Type B pancreatic cell (in vitro differentiated cells): Measurements from ENCODE around the gene MPL. TPM values are rescaled to one million over a fixed set of nuclear protein-coding genes. Genes with fewer than 3 reads are reported as not detected.

Experiments used
- DNase-seq: peaks from one replicate; pipeline ENCODE4 v3.0.0; 2021; ENCODE audit warnings: mixed read lengths; ENCODE audit not compliant: unreplicated experiment; ENCODE audit errors: extremely low spot score
- H3K27ac Mint-ChIP-seq: 2 replicates; pipeline ENCODE4 v1.8.0; 2021; ENCODE audit warnings: mild to moderate bottlenecking, mixed read lengths
- H3K27me3 Mint-ChIP-seq: 2 replicates; pipeline ENCODE4 v1.8.0; 2021; ENCODE audit warnings: mixed read lengths
- H3K36me3 Mint-ChIP-seq: 2 replicates; pipeline ENCODE4 v1.8.0; 2021; ENCODE audit warnings: mixed read lengths
- H3K4me1 Mint-ChIP-seq: one replicate; pipeline ENCODE4 v1.8.0; 2021; ENCODE audit warnings: mixed read lengths; ENCODE audit not compliant: unreplicated experiment
- H3K4me3 Mint-ChIP-seq: 2 replicates; pipeline ENCODE4 v1.8.0; 2021; ENCODE audit warnings: mild to moderate bottlenecking, mixed read lengths
- H3K9me3 Mint-ChIP-seq: 2 replicates; pipeline ENCODE4 v1.8.0; 2021; ENCODE audit warnings: mixed read lengths
- CTCF ChIP-seq: fragments of 200-600 bp; sonication (generic); conservative IDR thresholded peaks from 2 replicates; pipeline ENCODE4 v1.5.0; 2021; ENCODE audit warnings: antibody characterized with exemption, mild to moderate bottlenecking
- long read RNA-seq: library from polyadenylated mRNA; unstranded; transcript quantifications from one replicate; pipeline ENCODE4 v2.0.0, GENCODE V29; 2020
- total RNA-seq: library from RNA; stranded (reverse); gene quantifications from 2 replicates; pipeline ENCODE4 v1.2.1, GENCODE V29; 2021; ENCODE audit warnings: low replicate concordance

The MPL gene
- total RNA-seq: not detected in 2 replicates
- long read RNA-seq: 0 reads

DNA sequence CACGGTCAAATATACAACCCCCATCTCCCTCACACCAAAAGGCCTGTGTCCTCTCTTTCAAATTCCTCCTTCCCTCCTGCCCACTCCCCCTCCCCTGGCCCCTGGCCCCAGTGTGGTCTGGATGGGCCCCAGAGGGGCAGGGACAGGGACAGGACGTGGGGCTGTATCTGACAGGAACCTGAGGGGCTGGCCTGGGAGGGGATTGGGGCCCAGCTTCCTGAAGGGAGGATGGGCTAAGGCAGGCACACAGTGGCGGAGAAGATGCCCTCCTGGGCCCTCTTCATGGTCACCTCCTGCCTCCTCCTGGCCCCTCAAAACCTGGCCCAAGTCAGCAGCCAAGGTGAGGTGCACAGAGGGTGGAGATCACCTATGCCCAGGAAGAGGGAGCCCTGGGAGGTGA, at the start of gene MPL:
TSS of gene MPL (plus strand) at position 231 of the 400 bp plus-strand sequence. CDS start at position 262, 31 bp downstream.
- Mint-ChIP-seq H3K36me3 (no peaks in the 10 kb centered on the region), H3K27me3 (peaks cover 10% of the 10 kb centered on the region), H3K9me3 (no peaks in the 10 kb centered on the region), H3K27ac (no peak within 1 kb of the TSS), H3K4me1 (no peaks in the 10 kb centered on the region), H3K4me3 (no peak within 1 kb of the TSS)
- DNase-seq: no peak
- TF ChIP-seq CTCF: no peak

DNA sequence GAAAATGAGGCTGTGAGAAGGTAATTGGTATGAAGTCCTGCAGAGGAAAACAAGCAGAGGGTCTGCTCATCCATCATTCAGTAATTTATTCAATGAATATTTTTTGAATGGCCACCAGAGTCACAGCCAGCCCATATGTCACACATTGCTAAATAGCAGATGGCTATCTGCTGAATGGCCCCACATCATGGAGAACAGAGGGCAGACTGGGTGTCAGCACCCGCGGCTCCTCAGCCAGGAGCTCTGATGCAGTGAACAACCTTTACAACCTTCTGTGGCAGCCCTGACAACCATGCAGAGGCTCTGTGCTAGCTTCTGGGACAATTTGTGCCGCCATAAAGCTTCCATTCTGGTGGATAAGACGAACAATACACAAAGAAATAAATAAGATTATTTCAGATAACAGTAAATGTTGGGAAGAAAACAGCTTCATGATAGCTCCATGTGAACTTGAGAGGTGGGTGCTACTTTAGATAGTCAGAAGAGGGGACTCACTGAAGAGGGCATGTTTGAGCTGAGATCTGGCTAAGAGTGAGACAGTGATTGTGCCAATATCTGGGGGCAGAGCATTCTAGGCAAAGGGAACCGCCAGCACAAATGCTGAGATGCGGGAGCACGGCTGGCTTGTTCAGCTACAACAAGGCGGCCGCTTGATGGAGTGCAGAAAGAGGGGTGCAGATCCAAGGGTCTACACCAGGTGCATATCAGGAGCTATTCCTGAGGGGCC, 49.4 kb upstream of the MPL start:
- Mint-ChIP-seq H3K4me3 (peak overlapping the region; percentile 3), H3K27ac (no peak overlapping the region), H3K36me3 (no peaks in the 10 kb centered on the region), H3K27me3 (peaks cover 3% of the 10 kb centered on the region), H3K4me1 (peaks cover 12% of the 10 kb centered on the region), H3K9me3 (no peaks in the 10 kb centered on the region)
- TF ChIP-seq CTCF: no peak
- no peak for DNase-seq

- Mint-ChIP-seq H3K4me1 (peaks cover 12% of the 10 kb centered on the region), H3K36me3 (no peaks in the 10 kb centered on the region), H3K4me3 (no peak overlapping the region), H3K9me3 (no peaks in the 10 kb centered on the region), H3K27me3 (peaks cover 3% of the 10 kb centered on the region), H3K27ac (no peak overlapping the region)
- TF ChIP-seq CTCF: no peak
- DNase-seq: no peak
Observed at GRCh38 chr1:43288785-43289706, 48.6 kb upstream of the MPL start.

GRCh38 chr1:43292216-43292615, 45.4 kb upstream of the MPL start:
- H3K4me3 Mint-ChIP-seq: no peak overlapping the region
- H3K27me3 Mint-ChIP-seq: peaks cover 3% of the 10 kb centered on the region
- no peak for DNase-seq
- no peak for TF ChIP-seq CTCF
- H3K9me3 Mint-ChIP-seq: no peaks in the 10 kb centered on the region
- no peaks in the 10 kb centered on the region for H3K36me3 Mint-ChIP-seq
- H3K27ac Mint-ChIP-seq: no peak overlapping the region
- H3K4me1 Mint-ChIP-seq: peaks cover 8% of the 10 kb centered on the region

GRCh38 chr1:43292679-43293078, 44.9 kb upstream of the MPL start:
- no peak overlapping the region for H3K27ac Mint-ChIP-seq
- no peaks in the 10 kb centered on the region for H3K36me3 Mint-ChIP-seq
- no peaks in the 10 kb centered on the region for H3K9me3 Mint-ChIP-seq
- H3K4me3 Mint-ChIP-seq: no peak overlapping the region
- no peak for TF ChIP-seq CTCF
- peaks cover 8% of the 10 kb centered on the region for H3K4me1 Mint-ChIP-seq
- no peak for DNase-seq
- peaks cover 3% of the 10 kb centered on the region for H3K27me3 Mint-ChIP-seq
